K562 (cell line): ENCODE results near the gene MVB12B.

ENCODE experiments used
- ATF4 ChIP-seq: fragments of 450-650 bp; formaldehyde crosslinking; IDR thresholded peaks from 2 replicates; pipeline ENCODE4 v1.4.0; 2022; ENCODE audit warnings: mild to moderate bottlenecking, moderate library complexity
- CTCF ChIP-seq, 3 experiments: IDR thresholded peaks in 2 of 3; conservative IDR thresholded peaks in 1 of 3; 2 replicates each; pipeline ENCODE4 v1.5.1; 2011 to 2012; ENCODE audit warnings: low read length in 3 of 3, mild to moderate bottlenecking in 3 of 3, control low read depth in 2 of 3, improper control_type of control experiment in 1 of 3, inconsistent platforms in 1 of 3, low read depth in 1 of 3, mixed read lengths in 1 of 3, moderate library complexity in 1 of 3; ENCODE audit not compliant: insufficient read depth in 2 of 3
- ELF1 ChIP-seq: fragments of 200-800 bp; sonication (Bioruptor generic); IDR thresholded peaks from 2 replicates; pipeline ENCODE4 v1.6.1; 2016; ENCODE audit warnings: missing genetic modification characterization, missing compliant biosample characterization
- FOXK2 ChIP-seq, 2 experiments: fragments of 450-650 bp; IDR thresholded peaks in 1 of 2; conservative IDR thresholded peaks in 1 of 2; 2 replicates each; pipeline ENCODE4 v1.6.1; 2016; ENCODE audit warnings: low read depth in 2 of 2, mild to moderate bottlenecking in 1 of 2
- JUN ChIP-seq, 2 experiments: sonication (generic) in 1 of 2; formaldehyde crosslinking in 1 of 2; IDR thresholded peaks; 2 replicates each; pipeline versions ENCODE4 v1.6.1 to v1.8.0; 2012 to 2022; ENCODE audit warnings: borderline replicate concordance in 2 of 2, mild to moderate bottlenecking in 2 of 2, improper control_type of control experiment in 1 of 2, low read depth in 1 of 2, low read length in 1 of 2, missing genetic modification reagents in 1 of 2
- KDM1A ChIP-seq, 2 experiments: fragments of 450-650 bp; IDR thresholded peaks; 2 replicates each; pipeline ENCODE4 v1.6.1; 2016; ENCODE audit warnings: mild to moderate bottlenecking in 2 of 2
- NR2C2 ChIP-seq, 2 experiments: fragments of 200-800 bp in 1 of 2; sonication (Bioruptor generic) in 1 of 2; sonication (generic) in 1 of 2; formaldehyde crosslinking in 1 of 2; IDR thresholded peaks; 2 replicates each; pipeline versions ENCODE4 v1.6.1 to v1.8.0; 2016 to 2022; ENCODE audit warnings: mild to moderate bottlenecking in 1 of 2, missing compliant biosample characterization in 1 of 2, missing genetic modification characterization in 1 of 2, missing genetic modification reagents in 1 of 2
- ZNF165 ChIP-seq: fragments of 250-450 bp; sonication (Bioruptor Pico); IDR thresholded peaks from 2 replicates; pipeline ENCODE4 v1.4.0; 2020; ENCODE audit warnings: borderline replicate concordance
- ZNF311 ChIP-seq: fragments of 250-450 bp; sonication (Bioruptor Pico); IDR thresholded peaks from 2 replicates; pipeline ENCODE4 v1.4.0; 2020; ENCODE audit warnings: mild to moderate bottlenecking, moderate library complexity
- ZNF518B ChIP-seq: fragments of 250-450 bp; sonication (Bioruptor Pico); IDR thresholded peaks from 2 replicates; pipeline ENCODE4 v1.5.0; 2021; ENCODE audit warnings: mild to moderate bottlenecking, moderate library complexity
- TF ChIP-seq, protein P1 (sequence below): sonication (generic); formaldehyde crosslinking; IDR thresholded peaks from 2 replicates; pipeline ENCODE4 v1.8.1; 2022; ENCODE audit warnings: missing genetic modification reagents
- TF ChIP-seq, protein P2 (sequence below): fragments of 450-650 bp; IDR thresholded peaks from 2 replicates; pipeline ENCODE4 v1.7.1; 2018; ENCODE audit warnings: mild to moderate bottlenecking, low read depth; ENCODE audit not compliant: partially characterized antibody
- TF ChIP-seq, protein P3 (sequence below): fragments of 250-450 bp; sonication (Bioruptor Pico); IDR thresholded peaks from 2 replicates; pipeline ENCODE4 v1.5.1; 2021; ENCODE audit warnings: mild to moderate bottlenecking

DNA sequence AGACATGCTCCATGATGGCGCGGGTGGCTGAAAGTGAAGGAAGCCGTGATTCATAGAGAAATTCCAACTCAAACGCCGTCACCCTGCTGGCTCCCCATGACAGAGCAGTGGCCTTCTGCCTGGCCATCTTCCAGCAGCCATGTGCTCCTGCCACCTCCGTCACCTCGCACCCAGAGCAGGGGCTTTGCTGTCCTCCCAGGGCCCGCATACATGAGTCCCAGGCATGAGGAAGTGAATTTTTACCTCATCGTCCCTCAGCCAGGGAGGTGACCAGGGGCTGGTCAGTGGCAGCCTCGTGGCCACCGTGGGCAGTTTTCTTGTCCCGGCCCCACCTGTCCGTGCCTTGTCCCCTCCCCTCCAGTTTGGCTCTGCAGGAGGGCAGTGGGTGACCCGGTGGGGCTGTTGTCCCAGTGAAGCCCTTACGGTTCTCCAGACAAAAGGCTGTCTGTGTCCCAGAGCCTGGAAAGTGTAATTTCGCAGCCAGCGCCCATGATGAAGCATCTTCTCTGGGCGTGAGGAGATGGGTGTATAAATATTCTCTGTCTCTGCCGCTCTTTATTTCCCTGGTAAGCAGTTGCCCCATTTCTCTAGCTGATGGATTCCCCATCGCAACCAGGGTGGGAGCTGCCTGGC is 163.1 kb downstream of the MVB12B start:
- no peak for TF ChIP-seq ATF4 (CRISPR knock-in tag)
- TF ChIP-seq ZNF311 (CRISPR knock-in tag), result no peak
- TF ChIP-seq KDM1A (IDR thresholded peaks at IDR 0.05), result no peak
- TF ChIP-seq, protein P1, sequence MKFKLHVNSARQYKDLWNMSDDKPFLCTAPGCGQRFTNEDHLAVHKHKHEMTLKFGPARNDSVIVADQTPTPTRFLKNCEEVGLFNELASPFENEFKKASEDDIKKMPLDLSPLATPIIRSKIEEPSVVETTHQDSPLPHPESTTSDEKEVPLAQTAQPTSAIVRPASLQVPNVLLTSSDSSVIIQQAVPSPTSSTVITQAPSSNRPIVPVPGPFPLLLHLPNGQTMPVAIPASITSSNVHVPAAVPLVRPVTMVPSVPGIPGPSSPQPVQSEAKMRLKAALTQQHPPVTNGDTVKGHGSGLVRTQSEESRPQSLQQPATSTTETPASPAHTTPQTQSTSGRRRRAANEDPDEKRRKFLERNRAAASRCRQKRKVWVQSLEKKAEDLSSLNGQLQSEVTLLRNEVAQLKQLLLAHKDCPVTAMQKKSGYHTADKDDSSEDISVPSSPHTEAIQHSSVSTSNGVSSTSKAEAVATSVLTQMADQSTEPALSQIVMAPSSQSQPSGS, result no peak
- TF ChIP-seq ZNF518B (CRISPR knock-in tag), result no peak
- TF ChIP-seq, protein P2, sequence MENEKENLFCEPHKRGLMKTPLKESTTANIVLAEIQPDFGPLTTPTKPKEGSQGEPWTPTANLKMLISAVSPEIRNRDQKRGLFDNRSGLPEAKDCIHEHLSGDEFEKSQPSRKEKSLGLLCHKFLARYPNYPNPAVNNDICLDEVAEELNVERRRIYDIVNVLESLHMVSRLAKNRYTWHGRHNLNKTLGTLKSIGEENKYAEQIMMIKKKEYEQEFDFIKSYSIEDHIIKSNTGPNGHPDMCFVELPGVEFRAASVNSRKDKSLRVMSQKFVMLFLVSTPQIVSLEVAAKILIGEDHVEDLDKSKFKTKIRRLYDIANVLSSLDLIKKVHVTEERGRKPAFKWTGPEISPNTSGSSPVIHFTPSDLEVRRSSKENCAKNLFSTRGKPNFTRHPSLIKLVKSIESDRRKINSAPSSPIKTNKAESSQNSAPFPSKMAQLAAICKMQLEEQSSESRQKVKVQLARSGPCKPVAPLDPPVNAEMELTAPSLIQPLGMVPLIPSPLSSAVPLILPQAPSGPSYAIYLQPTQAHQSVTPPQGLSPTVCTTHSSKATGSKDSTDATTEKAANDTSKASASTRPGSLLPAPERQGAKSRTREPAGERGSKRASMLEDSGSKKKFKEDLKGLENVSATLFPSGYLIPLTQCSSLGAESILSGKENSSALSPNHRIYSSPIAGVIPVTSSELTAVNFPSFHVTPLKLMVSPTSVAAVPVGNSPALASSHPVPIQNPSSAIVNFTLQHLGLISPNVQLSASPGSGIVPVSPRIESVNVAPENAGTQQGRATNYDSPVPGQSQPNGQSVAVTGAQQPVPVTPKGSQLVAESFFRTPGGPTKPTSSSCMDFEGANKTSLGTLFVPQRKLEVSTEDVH, result no peak
- no peak for TF ChIP-seq CTCF (IDR thresholded peaks at IDR 0.05 in 2 of 3, conservative IDR thresholded peaks at IDR 0.05 in 1 of 3; ENCODE audit: insufficient read depth in 2 of 3, low read depth in 1 of 3, low read length in 3 of 3)
- no peak for TF ChIP-seq ELF1 (tag)
- TF ChIP-seq FOXK2 (conservative IDR thresholded peaks at IDR 0.05 in 1 of 2, IDR thresholded peaks at IDR 0.05 in 1 of 2; ENCODE audit: low read depth in 2 of 2), result no peak
- no peak for TF ChIP-seq ZNF165 (CRISPR knock-in tag)
- no peak for TF ChIP-seq NR2C2 (CRISPR knock-in tag; IDR thresholded peaks at IDR 0.05)
- no peak for TF ChIP-seq NR2C2 (tag; IDR thresholded peaks at IDR 0.05)
- TF ChIP-seq, protein P3, sequence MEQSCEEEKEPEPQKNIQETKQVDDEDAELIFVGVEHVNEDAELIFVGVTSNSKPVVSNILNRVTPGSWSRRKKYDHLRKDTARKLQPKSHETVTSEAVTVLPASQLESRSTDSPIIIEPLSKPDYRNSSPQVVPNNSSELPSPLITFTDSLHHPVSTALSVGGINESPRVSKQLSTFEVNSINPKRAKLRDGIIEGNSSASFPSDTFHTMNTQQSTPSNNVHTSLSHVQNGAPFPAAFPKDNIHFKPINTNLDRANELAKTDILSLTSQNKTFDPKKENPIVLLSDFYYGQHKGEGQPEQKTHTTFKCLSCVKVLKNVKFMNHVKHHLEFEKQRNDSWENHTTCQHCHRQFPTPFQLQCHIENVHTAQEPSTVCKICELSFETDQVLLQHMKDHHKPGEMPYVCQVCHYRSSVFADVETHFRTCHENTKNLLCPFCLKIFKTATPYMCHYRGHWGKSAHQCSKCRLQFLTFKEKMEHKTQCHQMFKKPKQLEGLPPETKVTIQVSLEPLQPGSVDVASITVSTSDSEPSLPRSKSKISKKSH, result no peak
- no peak for TF ChIP-seq JUN (IDR thresholded peaks at IDR 0.05; ENCODE audit: borderline replicate concordance, low read depth, low read length)
- TF ChIP-seq JUN (CRISPR knock-in tag; IDR thresholded peaks at IDR 0.05; ENCODE audit: borderline replicate concordance), result no peak
